Liver (tissue), 9 donors: Measurements from ENCODE around the gene FUT7. TPM values are rescaled to one million over a fixed set of nuclear protein-coding genes. Genes with fewer than 3 reads are reported as not detected.

Experiments used
- DNase-seq: peaks from one replicate; pipeline ENCODE4 v3.0.0-alpha.2; 2017; ENCODE audit warnings: low spot score
- H3K27ac ChIP-seq, 2 donors: one replicate each; pipeline ENCODE4 v1.7.0; 2013; ENCODE audit warnings: inconsistent platforms in 2 of 2, low read length in 2 of 2, control low read depth in 1 of 2, low read depth in 1 of 2, mild to moderate bottlenecking in 1 of 2
- H3K27me3 ChIP-seq, 4 donors: one replicate each; pipeline versions ENCODE4 v1.6.1 to v1.7.0; 2013; ENCODE audit warnings: low read length in 3 of 4, inconsistent platforms in 1 of 4, mild to moderate bottlenecking in 1 of 4, moderate library complexity in 1 of 4; ENCODE audit not compliant: control insufficient read depth in 4 of 4, insufficient read depth in 4 of 4
- H3K36me3 ChIP-seq, 4 donors: one replicate each; pipeline versions ENCODE4 v1.6.1 to v1.7.0; 2013; ENCODE audit warnings: low read length in 3 of 4, mild to moderate bottlenecking in 3 of 4, low read depth in 1 of 4, moderate library complexity in 1 of 4; ENCODE audit not compliant: control insufficient read depth in 4 of 4, insufficient read depth in 3 of 4
- H3K4me1 ChIP-seq, 4 donors: one replicate each; pipeline versions ENCODE4 v1.6.1 to v1.7.0; 2013; ENCODE audit warnings: low read length in 3 of 4, mild to moderate bottlenecking in 3 of 4, moderate library complexity in 1 of 4; ENCODE audit not compliant: control insufficient read depth in 4 of 4, insufficient read depth in 4 of 4
- H3K4me3 ChIP-seq, 3 donors: one replicate each; pipeline versions ENCODE4 v1.6.1 to v1.7.0; 2013; ENCODE audit warnings: low read length in 3 of 3, control low read depth in 1 of 3, low read depth in 1 of 3, mild to moderate bottlenecking in 1 of 3
- H3K9ac ChIP-seq, 2 donors: one replicate each; pipeline ENCODE4 v1.7.0; 2013; ENCODE audit warnings: low read length in 2 of 2, mild to moderate bottlenecking in 2 of 2, moderate library complexity in 2 of 2, control low read depth in 1 of 2, low read depth in 1 of 2
- H3K9me3 ChIP-seq, 4 donors: one replicate each; pipeline versions ENCODE4 v1.6.1 to v1.7.0; 2013; ENCODE audit warnings: low read length in 3 of 4; ENCODE audit not compliant: control insufficient read depth in 4 of 4
- EGR1 ChIP-seq, 2 donors: IDR thresholded peaks; 2 replicates each; pipeline ENCODE4 v1.6.1; 2016 to 2018; ENCODE audit warnings: antibody characterized with exemption in 2 of 2, low read depth in 2 of 2
- FOXA1 ChIP-seq: IDR thresholded peaks from 2 replicates; pipeline ENCODE4 v1.6.1; 2016; ENCODE audit warnings: antibody characterized with exemption
- FOXA2 ChIP-seq: IDR thresholded peaks from 2 replicates; pipeline ENCODE4 v1.6.1; 2016; ENCODE audit warnings: antibody characterized with exemption
- HNF4A ChIP-seq, 2 donors: conservative IDR thresholded peaks; 2 replicates each; pipeline ENCODE4 v1.6.1; 2016; ENCODE audit warnings: antibody characterized with exemption in 2 of 2, mild to moderate bottlenecking in 2 of 2
- HNF4G ChIP-seq: IDR thresholded peaks from 2 replicates; pipeline ENCODE4 v1.6.1; 2016; ENCODE audit warnings: antibody characterized with exemption
- JUND ChIP-seq, 2 donors: IDR thresholded peaks; 2 replicates each; pipeline ENCODE4 v1.6.1; 2016; ENCODE audit warnings: antibody characterized with exemption in 2 of 2
- NR2F2 ChIP-seq: IDR thresholded peaks from 2 replicates; pipeline ENCODE4 v1.6.1; 2016; ENCODE audit warnings: antibody characterized with exemption
- RAD21 ChIP-seq, 2 donors: IDR thresholded peaks; 2 replicates each; pipeline ENCODE4 v1.6.1; 2016; ENCODE audit warnings: antibody characterized with exemption in 2 of 2, mild to moderate bottlenecking in 2 of 2
- RXRA ChIP-seq, 2 donors: IDR thresholded peaks; 2 replicates each; pipeline ENCODE4 v1.6.1; 2017 to 2018; ENCODE audit warnings: antibody characterized with exemption in 2 of 2, mild to moderate bottlenecking in 1 of 2
- SP1 ChIP-seq: IDR thresholded peaks from 2 replicates; pipeline ENCODE4 v1.6.1; 2018; ENCODE audit warnings: antibody characterized with exemption, mild to moderate bottlenecking
- TAF1 ChIP-seq: conservative IDR thresholded peaks from 2 replicates; pipeline ENCODE4 v1.6.1; 2016; ENCODE audit warnings: antibody characterized with exemption, mild to moderate bottlenecking
- YY1 ChIP-seq: IDR thresholded peaks from 2 replicates; pipeline ENCODE4 v1.6.1; 2016; ENCODE audit warnings: antibody characterized with exemption, mild to moderate bottlenecking
- WGBS: extraction: QIAGEN DNeasy Blood & Tissue Kit; methylation state at CpG from one replicate; pipeline ENCODE4 v1.1.7; 2013; 5-methylcytosine and 5-hydroxymethylcytosine counted together
- polyA plus RNA-seq, 2 donors: library from polyadenylated mRNA; stranded (reverse) in 1 of 2; unstranded in 1 of 2; fragments of 200-250 nt in 1 of 2; fragments of >200 nt in 1 of 2; fragmentation: Nextera tagmentation in 1 of 2; extraction: Ambion mirVana in 1 of 2; gene quantifications; one replicate each; pipeline versions ENCODE4 v1.2.1 to v1.2.3, GENCODE V29; 2013 to 2015
- total RNA-seq, 2 donors: library from RNA; depleted of rRNA; stranded (reverse); fragments of >200 nt; gene quantifications; one replicate each; pipeline ENCODE4 v1.2.3, GENCODE V29; 2014
- TF ChIP-seq, protein P1 (sequence below): fragments of 150-350 bp; IDR thresholded peaks from 2 replicates; pipeline ENCODE4 v1.5.1; 2017; ENCODE audit warnings: improper control_type of control experiment, low read depth, low read length; ENCODE audit not compliant: missing input control
- TF ChIP-seq, protein P2 (sequence below): IDR thresholded peaks from 2 replicates; pipeline ENCODE4 v1.6.1; 2016; ENCODE audit warnings: antibody characterized with exemption
- TF ChIP-seq, protein P3 (sequence below): IDR thresholded peaks from 2 replicates; pipeline ENCODE4 v1.6.1; 2016; ENCODE audit warnings: antibody characterized with exemption, mild to moderate bottlenecking
- TF ChIP-seq, protein P4 (sequence below): IDR thresholded peaks from 2 replicates; pipeline ENCODE4 v1.6.1; 2016; ENCODE audit warnings: antibody characterized with exemption
- TF ChIP-seq, protein P5 (sequence below): IDR thresholded peaks from 2 replicates; pipeline ENCODE4 v1.6.1; 2016; ENCODE audit warnings: antibody characterized with exemption
- donor health status: healthy.
- donor health status: healthy.
- donor health status: healthy.
- donor health status: healthy.
- donor health status: healthy.

Gene FUT7
- total and polyA plus RNA-seq, 4 donors = 0.14 to 0.67 (median 0.37) TPM; not detected in 1

DNA sequence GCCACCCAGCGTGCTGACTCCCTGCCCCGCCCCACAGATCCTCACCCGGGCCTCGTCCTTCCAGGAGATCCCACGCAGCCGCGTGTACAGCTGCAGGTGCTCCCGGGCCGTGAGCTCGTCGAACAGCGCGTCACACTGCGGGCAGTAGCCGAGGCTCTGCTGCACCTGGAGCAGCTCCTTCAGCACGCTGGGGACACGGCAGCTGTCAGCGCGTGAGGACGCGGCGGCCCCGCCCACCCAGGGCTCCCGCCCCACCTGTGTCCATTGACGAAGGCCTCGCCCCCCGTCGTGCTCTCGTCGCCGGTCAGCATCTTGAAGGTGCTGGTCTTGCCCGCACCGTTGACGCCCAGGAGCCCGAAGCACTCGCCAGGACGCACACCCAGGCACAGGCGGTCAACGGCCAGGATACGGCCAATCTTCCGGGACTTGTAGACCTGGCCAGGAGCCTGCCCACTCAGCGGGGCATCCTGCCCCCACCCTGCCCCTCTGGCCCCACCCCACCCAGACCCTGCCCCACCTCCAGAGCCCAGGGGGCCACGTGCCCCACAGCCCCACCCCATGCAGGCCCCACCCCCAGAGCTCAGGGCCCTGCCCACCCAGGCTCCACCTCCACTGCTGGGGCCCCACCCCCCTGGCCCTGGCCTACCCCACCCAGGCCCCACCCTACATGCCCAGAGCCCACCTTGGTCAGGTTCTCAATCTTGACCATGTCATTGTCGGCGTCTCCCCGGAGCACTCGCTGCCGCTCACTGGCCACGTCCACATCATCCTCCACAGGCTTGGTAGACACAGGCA, 21.8 kb downstream of the FUT7 start:
- H3K9me3 ChIP-seq = no peaks in the 10 kb centered on the region
- H3K9ac ChIP-seq = no peak overlapping the region
- 97% methylated on average over 49 of the region's 49 CpGs for WGBS
- peaks cover 0 to 29% (median 11%) of the 10 kb centered on the region in 4 donors for H3K36me3 ChIP-seq
- TF ChIP-seq, protein P1, sequence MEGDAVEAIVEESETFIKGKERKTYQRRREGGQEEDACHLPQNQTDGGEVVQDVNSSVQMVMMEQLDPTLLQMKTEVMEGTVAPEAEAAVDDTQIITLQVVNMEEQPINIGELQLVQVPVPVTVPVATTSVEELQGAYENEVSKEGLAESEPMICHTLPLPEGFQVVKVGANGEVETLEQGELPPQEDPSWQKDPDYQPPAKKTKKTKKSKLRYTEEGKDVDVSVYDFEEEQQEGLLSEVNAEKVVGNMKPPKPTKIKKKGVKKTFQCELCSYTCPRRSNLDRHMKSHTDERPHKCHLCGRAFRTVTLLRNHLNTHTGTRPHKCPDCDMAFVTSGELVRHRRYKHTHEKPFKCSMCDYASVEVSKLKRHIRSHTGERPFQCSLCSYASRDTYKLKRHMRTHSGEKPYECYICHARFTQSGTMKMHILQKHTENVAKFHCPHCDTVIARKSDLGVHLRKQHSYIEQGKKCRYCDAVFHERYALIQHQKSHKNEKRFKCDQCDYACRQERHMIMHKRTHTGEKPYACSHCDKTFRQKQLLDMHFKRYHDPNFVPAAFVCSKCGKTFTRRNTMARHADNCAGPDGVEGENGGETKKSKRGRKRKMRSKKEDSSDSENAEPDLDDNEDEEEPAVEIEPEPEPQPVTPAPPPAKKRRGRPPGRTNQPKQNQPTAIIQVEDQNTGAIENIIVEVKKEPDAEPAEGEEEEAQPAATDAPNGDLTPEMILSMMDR = no peak
- no peak for TF ChIP-seq EGR1 (IDR thresholded peaks at IDR 0.05; ENCODE audit: low read depth in 2 of 2)
- TF ChIP-seq, protein P2, sequence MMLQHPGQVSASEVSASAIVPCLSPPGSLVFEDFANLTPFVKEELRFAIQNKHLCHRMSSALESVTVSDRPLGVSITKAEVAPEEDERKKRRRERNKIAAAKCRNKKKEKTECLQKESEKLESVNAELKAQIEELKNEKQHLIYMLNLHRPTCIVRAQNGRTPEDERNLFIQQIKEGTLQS = no peak
- TF ChIP-seq JUND (IDR thresholded peaks at IDR 0.05) = no peak
- TF ChIP-seq, protein P3, sequence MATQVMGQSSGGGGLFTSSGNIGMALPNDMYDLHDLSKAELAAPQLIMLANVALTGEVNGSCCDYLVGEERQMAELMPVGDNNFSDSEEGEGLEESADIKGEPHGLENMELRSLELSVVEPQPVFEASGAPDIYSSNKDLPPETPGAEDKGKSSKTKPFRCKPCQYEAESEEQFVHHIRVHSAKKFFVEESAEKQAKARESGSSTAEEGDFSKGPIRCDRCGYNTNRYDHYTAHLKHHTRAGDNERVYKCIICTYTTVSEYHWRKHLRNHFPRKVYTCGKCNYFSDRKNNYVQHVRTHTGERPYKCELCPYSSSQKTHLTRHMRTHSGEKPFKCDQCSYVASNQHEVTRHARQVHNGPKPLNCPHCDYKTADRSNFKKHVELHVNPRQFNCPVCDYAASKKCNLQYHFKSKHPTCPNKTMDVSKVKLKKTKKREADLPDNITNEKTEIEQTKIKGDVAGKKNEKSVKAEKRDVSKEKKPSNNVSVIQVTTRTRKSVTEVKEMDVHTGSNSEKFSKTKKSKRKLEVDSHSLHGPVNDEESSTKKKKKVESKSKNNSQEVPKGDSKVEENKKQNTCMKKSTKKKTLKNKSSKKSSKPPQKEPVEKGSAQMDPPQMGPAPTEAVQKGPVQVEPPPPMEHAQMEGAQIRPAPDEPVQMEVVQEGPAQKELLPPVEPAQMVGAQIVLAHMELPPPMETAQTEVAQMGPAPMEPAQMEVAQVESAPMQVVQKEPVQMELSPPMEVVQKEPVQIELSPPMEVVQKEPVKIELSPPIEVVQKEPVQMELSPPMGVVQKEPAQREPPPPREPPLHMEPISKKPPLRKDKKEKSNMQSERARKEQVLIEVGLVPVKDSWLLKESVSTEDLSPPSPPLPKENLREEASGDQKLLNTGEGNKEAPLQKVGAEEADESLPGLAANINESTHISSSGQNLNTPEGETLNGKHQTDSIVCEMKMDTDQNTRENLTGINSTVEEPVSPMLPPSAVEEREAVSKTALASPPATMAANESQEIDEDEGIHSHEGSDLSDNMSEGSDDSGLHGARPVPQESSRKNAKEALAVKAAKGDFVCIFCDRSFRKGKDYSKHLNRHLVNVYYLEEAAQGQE = no peak
- no peak for TF ChIP-seq SP1
- no peak for TF ChIP-seq RAD21 (IDR thresholded peaks at IDR 0.05)
- no peak for TF ChIP-seq NR2F2
- TF ChIP-seq, protein P4, sequence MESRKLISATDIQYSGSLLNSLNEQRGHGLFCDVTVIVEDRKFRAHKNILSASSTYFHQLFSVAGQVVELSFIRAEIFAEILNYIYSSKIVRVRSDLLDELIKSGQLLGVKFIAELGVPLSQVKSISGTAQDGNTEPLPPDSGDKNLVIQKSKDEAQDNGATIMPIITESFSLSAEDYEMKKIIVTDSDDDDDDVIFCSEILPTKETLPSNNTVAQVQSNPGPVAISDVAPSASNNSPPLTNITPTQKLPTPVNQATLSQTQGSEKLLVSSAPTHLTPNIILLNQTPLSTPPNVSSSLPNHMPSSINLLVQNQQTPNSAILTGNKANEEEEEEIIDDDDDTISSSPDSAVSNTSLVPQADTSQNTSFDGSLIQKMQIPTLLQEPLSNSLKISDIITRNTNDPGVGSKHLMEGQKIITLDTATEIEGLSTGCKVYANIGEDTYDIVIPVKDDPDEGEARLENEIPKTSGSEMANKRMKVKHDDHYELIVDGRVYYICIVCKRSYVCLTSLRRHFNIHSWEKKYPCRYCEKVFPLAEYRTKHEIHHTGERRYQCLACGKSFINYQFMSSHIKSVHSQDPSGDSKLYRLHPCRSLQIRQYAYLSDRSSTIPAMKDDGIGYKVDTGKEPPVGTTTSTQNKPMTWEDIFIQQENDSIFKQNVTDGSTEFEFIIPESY = no peak
- no peak for TF ChIP-seq YY1
- TF ChIP-seq HNF4G = no peak
- no peak for TF ChIP-seq TAF1
- TF ChIP-seq RXRA (IDR thresholded peaks at IDR 0.05) = no peak
- no peak for TF ChIP-seq FOXA2
- TF ChIP-seq HNF4A (conservative IDR thresholded peaks at IDR 0.05) = no peak
- TF ChIP-seq FOXA1 = no peak
- TF ChIP-seq, protein P5, sequence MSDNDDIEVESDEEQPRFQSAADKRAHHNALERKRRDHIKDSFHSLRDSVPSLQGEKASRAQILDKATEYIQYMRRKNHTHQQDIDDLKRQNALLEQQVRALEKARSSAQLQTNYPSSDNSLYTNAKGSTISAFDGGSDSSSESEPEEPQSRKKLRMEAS = no peak
- H3K4me1 ChIP-seq = no peaks in the 10 kb centered on the region
- no peak overlapping the region for H3K27ac ChIP-seq
- no peak for DNase-seq
- H3K4me3 ChIP-seq = no peak overlapping the region
- no peaks in the 10 kb centered on the region for H3K27me3 ChIP-seq
